IgD-negative memory B cell (primary cell): ENCODE data around the gene WDR20. TPM values are rescaled to one million over a fixed set of nuclear protein-coding genes. Genes with fewer than 3 reads are reported as not detected.

Experiments used
- H3K27ac Mint-ChIP-seq, 3 donors: one replicate each; pipeline ENCODE4 v1.8.0; 2020 to 2022; ENCODE audit warnings: mild to moderate bottlenecking in 3 of 3, mixed read lengths in 3 of 3, moderate library complexity in 1 of 3
- H3K27me3 Mint-ChIP-seq: one replicate; pipeline ENCODE4 v1.8.0; 2021; ENCODE audit warnings: mixed read lengths
- H3K36me3 Mint-ChIP-seq: one replicate; pipeline ENCODE4 v1.8.0; 2020; ENCODE audit warnings: mild to moderate bottlenecking, mixed read lengths
- H3K4me1 Mint-ChIP-seq, 3 donors: one replicate each; pipeline ENCODE4 v1.8.0; 2020 to 2022; ENCODE audit warnings: mixed read lengths in 3 of 3, mild to moderate bottlenecking in 1 of 3
- H3K4me3 Mint-ChIP-seq, 4 donors: one replicate each; pipeline ENCODE4 v1.8.0; 2020 to 2022; ENCODE audit warnings: mild to moderate bottlenecking in 4 of 4, mixed read lengths in 4 of 4, moderate library complexity in 3 of 4
- H3K9me3 Mint-ChIP-seq, 3 donors: one replicate each; pipeline ENCODE4 v1.8.0; 2020 to 2021; ENCODE audit warnings: mixed read lengths in 3 of 3, mild to moderate bottlenecking in 1 of 3
- polyA plus RNA-seq: library from polyadenylated mRNA; unstranded; fragments of 300-500 nt; fragmentation: Illumina TruSeq; gene quantifications from one replicate; pipeline ENCODE4 v1.2.3, GENCODE V29; 2021

Gene WDR20
- polyA plus RNA-seq, 1 donor from 2014 or later, result 14.9 TPM

DNA sequence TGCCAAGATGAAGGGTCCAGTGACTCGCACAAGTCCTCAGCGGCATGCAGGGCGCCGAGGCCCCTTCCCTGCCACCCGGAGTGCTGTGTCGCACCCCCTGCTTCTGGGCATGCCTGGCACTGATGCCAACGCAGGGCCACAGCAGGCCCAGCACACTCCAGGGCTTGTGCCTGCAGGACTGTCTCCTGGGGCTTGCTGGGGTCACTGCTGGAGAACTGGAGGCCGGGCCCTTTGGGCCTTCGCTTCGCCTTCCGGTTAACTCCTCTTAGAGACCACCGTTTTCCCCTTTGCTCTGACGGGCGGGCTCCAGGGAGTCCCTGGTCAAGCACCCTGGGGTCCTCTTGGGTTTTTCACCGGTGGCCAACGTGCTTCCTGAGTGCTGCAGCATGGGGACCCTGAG lies 79.6 kb downstream of the WDR20 start:
- H3K4me3 Mint-ChIP-seq, result peak overlapping the region in 2 of 4 donors; percentile 5 to 35
- peaks cover 9 to 15% (median 11%) of the 10 kb centered on the region in 3 donors for H3K4me1 Mint-ChIP-seq
- peak overlapping the region in 2 of 3 donors; percentile 29 to 59 for H3K27ac Mint-ChIP-seq
- peaks cover 1% of the 10 kb centered on the region for H3K27me3 Mint-ChIP-seq
- no peaks in the 10 kb centered on the region for H3K9me3 Mint-ChIP-seq
- H3K36me3 Mint-ChIP-seq, result peaks cover 2% of the 10 kb centered on the region

DNA sequence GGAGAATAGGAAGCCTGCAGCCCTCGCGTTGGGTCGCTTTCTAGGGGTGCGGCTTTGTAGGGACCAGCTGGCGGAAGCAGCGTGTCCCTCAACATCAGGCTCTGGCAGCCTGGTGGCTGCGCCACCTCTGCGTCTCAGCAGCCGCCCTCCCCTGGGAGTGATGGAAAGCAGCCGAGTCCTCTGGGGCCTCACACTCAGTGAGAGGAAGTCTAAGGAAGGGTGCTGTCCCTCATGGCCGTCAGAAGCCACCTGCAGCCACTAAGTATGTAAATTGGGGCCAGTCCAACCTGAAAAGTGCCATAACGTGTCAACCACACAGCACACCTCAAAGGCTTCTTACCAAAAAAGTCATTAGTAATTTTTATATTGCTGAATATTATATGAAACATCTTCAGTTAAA lies 80.3 kb downstream of the WDR20 start:
- peaks cover 2% of the 10 kb centered on the region for H3K36me3 Mint-ChIP-seq
- H3K4me1 Mint-ChIP-seq, result peaks cover 9 to 15% (median 11%) of the 10 kb centered on the region in 3 donors
- no peaks in the 10 kb centered on the region for H3K9me3 Mint-ChIP-seq
- H3K4me3 Mint-ChIP-seq, result peak overlapping the region in 1 of 4 donors; percentile 76
- peak overlapping the region in 2 of 3 donors; percentile 59 to 85 for H3K27ac Mint-ChIP-seq
- H3K27me3 Mint-ChIP-seq, result peaks cover 1% of the 10 kb centered on the region

DNA sequence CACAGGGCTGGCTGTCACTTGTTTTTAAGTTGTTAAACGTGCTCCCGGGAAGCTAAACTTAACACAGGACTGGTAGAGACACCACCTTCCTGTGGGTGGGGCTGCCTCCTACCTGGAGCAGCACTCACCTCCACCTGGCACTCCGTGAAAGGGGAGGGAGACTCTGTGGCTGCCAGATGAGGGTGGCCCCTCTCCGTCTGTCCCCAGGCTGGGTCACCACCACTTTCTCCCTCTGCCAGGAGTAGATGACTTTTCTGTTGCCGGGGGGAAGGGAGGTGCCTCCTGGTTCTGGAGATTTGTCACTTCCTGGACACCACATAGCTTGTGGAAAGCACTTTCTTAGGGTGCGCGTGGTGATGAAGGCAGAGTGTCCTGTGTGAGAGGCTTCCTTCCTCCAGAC lies 81.3 kb downstream of the WDR20 start:
- Mint-ChIP-seq H3K27me3 (peaks cover 1% of the 10 kb centered on the region), H3K27ac (no peak overlapping the region), H3K4me1 (peaks cover 9 to 15% (median 11%) of the 10 kb centered on the region in 3 donors), H3K4me3 (peak overlapping the region in 1 of 4 donors; percentile 39), H3K9me3 (no peaks in the 10 kb centered on the region), H3K36me3 (peaks cover 3% of the 10 kb centered on the region)

DNA sequence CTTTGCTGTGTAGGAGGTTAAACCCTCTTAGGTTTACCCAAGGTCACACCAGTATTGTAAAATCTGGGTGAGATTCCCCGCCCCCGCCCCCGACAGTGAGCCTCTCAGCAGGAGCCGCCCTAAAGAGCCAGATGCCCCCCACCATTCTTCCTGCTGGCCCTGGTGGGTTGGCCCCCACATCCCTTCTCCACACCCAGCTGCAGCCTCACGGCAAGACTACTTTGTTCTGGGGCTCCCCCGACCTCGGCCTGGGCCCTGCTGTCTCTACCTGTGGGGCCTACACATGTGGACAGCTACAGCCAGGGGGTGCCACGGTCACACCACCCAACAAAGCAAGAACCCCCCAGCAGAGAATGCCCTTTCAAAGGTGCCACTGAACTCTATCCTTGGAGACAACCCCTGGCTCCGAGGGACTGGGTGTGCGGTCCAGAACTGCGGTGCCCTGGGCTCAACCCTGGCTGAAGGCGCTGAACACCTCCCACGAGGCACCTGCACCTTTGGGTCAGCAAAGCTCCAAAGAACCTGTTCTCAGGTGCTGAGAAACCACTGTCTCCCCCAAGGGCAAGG lies 82.4 kb downstream of the WDR20 start:
- peaks cover 3% of the 10 kb centered on the region for H3K36me3 Mint-ChIP-seq
- H3K27ac Mint-ChIP-seq, result no peak overlapping the region
- H3K4me1 Mint-ChIP-seq, result peaks cover 9 to 15% (median 11%) of the 10 kb centered on the region in 3 donors
- peak overlapping the region in 1 of 4 donors; percentile 49 for H3K4me3 Mint-ChIP-seq
- no peaks in the 10 kb centered on the region for H3K9me3 Mint-ChIP-seq
- H3K27me3 Mint-ChIP-seq, result peaks cover 1% of the 10 kb centered on the region

DNA sequence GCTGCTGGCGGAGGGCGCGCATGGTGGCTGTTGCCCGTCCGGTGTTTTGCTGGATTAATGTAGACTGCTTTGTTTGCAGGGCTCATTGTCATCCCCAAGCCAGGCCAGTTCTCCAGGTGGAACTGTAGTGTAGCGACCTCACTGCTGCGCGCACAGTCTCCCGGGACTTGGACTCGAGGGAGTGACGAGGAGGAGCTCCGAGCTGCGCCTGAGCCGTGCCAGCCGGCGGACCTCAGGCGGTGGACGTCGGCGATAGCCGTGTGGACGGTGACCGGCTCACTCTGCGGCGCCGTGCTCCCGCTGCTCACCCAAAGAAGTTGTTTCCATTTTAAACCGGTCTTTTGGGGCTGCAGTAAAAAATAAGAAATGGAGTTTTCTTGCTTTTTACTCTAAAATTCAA lies 83.1 kb downstream of the WDR20 start:
- Mint-ChIP-seq H3K36me3 (peaks cover 3% of the 10 kb centered on the region), H3K4me3 (no peak overlapping the region), H3K9me3 (no peaks in the 10 kb centered on the region), H3K4me1 (peaks cover 9 to 12% (median 11%) of the 10 kb centered on the region in 3 donors), H3K27me3 (peaks cover 1% of the 10 kb centered on the region), H3K27ac (no peak overlapping the region)

DNA sequence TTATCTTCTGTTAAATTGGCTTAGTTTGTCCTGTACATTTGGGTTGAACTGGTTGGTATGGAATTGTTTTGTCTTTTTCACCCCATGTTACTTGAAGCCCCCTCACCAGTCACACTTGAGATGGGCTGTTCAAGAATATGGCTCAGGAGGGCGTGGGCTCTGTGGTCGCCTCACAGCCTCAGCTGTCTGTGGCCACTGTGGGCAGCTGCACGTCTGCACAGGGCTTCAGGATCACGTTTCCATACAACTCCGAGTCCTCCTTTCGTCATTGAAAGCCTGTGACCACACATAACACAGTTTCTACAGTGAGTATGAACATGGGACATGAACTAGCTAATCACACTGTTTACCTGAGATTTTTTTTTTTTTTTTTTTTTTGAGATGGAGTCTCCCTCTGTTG lies 84.0 kb downstream of the WDR20 start:
- H3K4me3 Mint-ChIP-seq, result no peak overlapping the region
- H3K36me3 Mint-ChIP-seq, result peaks cover 3% of the 10 kb centered on the region
- H3K9me3 Mint-ChIP-seq, result no peaks in the 10 kb centered on the region
- H3K27ac Mint-ChIP-seq, result no peak overlapping the region
- peaks cover 1% of the 10 kb centered on the region for H3K27me3 Mint-ChIP-seq
- peaks cover 9 to 12% (median 11%) of the 10 kb centered on the region in 3 donors for H3K4me1 Mint-ChIP-seq

DNA sequence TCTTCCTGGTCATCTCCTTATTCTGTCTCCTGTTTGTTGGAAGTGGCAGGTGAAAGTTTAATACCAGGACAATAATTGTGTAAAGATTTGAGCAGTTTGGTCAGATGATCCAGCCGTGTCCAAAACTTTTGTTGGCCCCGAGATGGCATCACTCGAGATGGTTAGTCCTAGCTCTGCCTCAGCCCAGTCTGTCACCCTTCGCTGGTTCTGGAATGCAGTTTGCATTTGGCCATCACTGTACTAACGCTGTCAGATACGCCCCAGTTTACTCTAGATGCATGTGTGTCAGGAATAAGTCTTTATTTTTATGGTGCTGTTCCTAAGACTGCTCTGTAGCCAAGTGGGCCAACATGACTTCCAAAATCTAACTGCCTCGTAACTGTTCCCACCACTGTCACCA lies 85.7 kb downstream of the WDR20 start:
- H3K9me3 Mint-ChIP-seq, result no peaks in the 10 kb centered on the region
- no peak overlapping the region for H3K27ac Mint-ChIP-seq
- H3K4me1 Mint-ChIP-seq, result peaks cover 0 to under 1% (median 0%) of the 10 kb centered on the region in 3 donors
- H3K27me3 Mint-ChIP-seq, result no peaks in the 10 kb centered on the region
- peaks cover 1% of the 10 kb centered on the region for H3K36me3 Mint-ChIP-seq
- H3K4me3 Mint-ChIP-seq, result no peak overlapping the region

DNA sequence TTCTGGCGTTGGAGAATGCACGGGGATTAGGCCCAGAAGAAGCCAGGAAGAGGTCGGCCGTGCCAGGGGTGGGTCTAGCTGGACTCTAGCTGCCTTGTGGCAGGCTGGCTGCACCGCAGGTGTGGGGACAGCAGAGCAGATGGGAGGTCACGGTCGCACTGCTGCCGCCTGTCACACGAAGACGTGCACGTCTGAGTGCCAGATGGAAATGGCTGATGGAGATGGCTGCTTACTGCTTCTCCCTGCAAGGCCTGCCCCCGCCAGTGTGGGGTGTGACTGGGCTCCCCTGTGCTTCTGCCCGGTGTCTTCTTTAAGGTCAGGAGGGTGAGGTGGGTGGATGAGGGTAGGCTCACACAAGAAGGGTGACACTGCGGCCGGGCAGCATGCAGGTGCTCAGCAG lies 86.2 kb downstream of the WDR20 start:
- H3K36me3 Mint-ChIP-seq, result peaks cover 1% of the 10 kb centered on the region
- H3K27ac Mint-ChIP-seq, result no peak overlapping the region
- H3K27me3 Mint-ChIP-seq, result no peaks in the 10 kb centered on the region
- H3K4me1 Mint-ChIP-seq, result no peaks in the 10 kb centered on the region
- H3K4me3 Mint-ChIP-seq, result no peak overlapping the region
- no peaks in the 10 kb centered on the region for H3K9me3 Mint-ChIP-seq

DNA sequence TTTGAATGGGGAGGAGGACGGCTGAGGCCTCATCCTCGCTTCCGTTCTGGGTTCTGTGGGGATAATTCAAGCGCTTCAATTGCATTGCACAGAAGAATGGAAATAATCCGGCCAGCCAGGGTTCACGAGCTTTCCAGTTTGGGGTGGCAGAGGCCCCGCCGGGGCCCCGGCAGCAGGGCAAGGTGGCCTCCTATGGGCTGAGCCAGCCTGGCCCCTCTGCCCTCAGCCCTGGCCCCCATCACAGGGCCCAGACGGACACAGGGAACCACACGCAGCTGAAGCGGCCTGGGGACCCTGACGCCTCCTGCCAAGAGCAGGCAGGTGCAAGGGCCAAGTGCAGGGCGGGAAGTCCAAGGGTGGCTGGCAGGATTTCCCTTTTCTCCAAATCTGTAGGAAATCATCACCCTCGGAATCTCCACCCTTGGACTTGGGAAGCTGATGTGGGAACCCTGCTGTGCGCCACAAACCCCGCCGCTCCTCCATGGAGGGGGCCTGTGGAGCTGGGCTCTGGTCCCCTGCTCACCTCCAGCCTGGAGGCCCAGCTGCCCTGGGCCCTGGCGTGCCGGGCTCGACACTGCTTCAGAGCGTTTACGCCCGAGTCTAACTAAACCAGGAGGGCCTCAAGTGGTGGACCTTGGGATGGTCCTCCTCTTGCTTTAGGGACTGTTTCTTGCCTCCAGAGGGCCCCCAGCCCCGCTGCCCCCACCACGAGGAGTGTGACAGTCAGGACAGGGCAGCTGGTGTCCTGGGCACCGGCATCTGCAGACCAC lies 86.8 kb downstream of the WDR20 start:
- Mint-ChIP-seq H3K4me3 (no peak overlapping the region), H3K36me3 (peaks cover 1% of the 10 kb centered on the region), H3K4me1 (no peaks in the 10 kb centered on the region), H3K27ac (no peak overlapping the region), H3K27me3 (no peaks in the 10 kb centered on the region), H3K9me3 (no peaks in the 10 kb centered on the region)

DNA sequence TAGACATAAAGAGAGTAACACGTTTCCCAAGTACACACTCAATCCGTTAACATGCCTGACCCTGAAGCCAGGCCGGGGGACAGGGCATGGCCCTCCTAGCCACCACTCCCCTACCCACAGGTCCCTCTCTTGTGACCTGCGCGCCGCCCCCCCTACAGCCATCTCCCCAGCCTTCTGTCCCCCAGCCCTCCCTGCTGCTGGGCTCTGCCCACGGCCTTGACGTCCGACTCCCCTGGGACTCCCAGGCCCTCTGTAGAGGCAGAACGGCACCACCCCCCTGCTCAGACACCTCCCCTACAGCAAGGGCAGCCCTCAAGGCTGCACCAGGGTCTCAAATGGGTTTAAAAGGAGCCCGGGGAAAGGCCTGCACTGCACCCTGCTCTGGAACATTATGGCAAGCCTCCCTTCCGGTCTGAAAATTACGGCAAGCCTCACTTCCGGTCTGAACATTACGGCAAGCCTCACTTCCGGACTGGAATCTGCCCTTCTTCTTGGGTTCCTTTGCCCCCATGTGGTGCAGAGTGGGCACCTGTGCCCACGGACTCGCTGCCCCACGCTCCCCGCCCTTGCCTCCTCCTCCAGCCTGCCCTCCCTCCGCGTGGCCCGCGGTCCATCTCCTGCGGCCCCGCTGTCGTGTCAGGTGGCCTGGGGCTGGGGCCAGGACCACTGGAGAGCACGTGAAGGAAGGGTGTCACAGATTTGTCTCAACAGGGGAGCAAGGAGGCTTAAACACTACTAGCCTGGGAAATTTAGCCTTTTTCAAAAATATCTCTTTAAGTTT lies 87.7 kb downstream of the WDR20 start:
- Mint-ChIP-seq H3K4me3 (no peak overlapping the region), H3K27ac (no peak overlapping the region), H3K36me3 (peaks cover 1% of the 10 kb centered on the region), H3K9me3 (no peaks in the 10 kb centered on the region), H3K27me3 (no peaks in the 10 kb centered on the region), H3K4me1 (no peaks in the 10 kb centered on the region)

DNA sequence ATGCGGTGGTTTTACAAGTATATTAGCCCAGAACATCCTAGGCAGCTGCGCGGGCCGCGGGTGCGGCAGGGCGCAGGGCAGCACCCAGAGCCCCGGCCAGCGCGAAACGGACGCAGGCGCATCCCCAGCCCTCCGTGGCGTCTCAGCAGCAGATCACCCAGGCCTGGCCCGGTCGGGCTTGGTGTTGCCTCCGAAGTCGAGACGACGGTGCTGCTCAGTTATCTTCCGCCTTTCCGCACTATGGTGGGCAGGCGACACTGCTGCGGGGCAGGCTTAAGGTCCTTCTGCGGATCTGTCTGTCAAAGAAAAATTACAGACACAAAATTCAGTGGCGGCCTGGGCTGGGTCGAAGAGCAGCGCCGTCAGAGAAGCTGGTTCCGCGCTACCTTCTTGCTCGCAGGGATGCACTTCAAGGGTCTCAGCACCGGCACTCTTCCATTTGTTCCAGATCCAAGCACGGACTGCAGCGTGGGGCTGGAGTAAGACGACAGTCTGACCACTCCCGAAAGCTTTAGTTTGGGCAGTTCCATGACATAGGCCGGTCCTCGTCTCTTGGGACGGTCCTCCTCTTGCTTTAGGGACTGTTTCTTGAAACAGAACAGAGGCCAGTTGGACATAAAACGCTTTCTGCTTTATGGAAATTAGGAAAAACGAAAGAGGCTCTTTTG lies 89.5 kb downstream of the WDR20 start:
- Mint-ChIP-seq H3K27me3 (no peaks in the 10 kb centered on the region), H3K9me3 (no peaks in the 10 kb centered on the region), H3K4me3 (no peak overlapping the region), H3K27ac (no peak overlapping the region), H3K4me1 (no peaks in the 10 kb centered on the region), H3K36me3 (peaks cover 1% of the 10 kb centered on the region)

DNA sequence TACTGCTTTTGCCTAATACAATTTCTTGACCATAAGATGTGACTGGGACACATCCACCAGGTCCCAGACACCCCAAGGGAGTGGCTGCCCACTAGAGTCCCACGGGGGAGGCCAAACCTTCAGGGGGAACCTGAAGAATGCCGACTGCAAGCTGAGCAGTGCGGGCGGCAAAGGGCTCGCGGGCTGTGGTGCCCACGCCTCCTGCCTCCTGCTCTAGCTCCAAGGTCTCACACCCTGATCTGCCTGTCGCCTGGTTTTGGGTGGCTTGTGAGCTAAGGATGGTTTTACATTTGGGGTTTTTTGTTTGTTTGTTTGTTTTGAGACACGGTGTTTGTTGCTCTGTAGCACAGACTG lies 90.0 kb downstream of the WDR20 start:
- H3K4me3 Mint-ChIP-seq, result no peak overlapping the region
- no peaks in the 10 kb centered on the region for H3K9me3 Mint-ChIP-seq
- no peaks in the 10 kb centered on the region for H3K4me1 Mint-ChIP-seq
- H3K27ac Mint-ChIP-seq, result no peak overlapping the region
- peaks cover 1% of the 10 kb centered on the region for H3K36me3 Mint-ChIP-seq
- no peaks in the 10 kb centered on the region for H3K27me3 Mint-ChIP-seq

DNA sequence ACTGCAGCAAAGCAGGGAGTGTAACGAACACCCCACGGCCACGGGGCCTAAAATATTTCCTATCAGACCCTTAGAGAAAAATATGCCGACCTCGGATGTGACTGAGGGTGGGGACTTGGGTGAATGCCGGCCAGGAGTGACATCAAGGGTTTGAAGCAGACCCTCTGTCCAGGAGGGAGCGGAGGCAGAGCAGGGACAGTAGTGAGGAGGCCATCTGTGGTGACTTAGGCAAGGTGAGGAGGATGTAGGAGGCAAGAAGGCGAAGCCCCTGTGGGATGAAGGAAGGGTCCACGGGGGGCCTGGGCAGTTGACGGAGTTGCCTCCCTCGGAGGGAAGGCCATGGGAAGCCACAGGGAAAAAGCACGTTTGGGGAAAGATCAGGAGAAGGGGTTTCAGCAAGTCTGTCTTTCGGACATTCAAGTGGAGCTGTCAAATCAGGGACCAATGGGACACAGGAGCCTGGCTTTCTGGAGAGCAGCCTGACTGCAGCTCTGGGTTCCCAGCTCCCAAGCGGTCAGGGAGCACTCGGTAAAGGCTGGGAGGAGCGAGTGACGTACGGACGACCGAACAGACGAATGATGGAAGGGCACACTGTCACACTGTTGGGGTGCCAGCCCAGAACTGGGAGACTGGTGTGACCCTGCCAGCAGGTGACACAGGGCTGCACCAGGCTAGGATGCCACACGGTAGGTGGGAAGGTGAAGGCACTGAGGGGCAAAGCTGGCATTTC lies 90.9 kb downstream of the WDR20 start:
- Mint-ChIP-seq H3K4me3 (no peak overlapping the region), H3K9me3 (no peaks in the 10 kb centered on the region), H3K36me3 (peaks cover 1% of the 10 kb centered on the region), H3K27me3 (no peaks in the 10 kb centered on the region), H3K27ac (no peak overlapping the region), H3K4me1 (no peaks in the 10 kb centered on the region)

DNA sequence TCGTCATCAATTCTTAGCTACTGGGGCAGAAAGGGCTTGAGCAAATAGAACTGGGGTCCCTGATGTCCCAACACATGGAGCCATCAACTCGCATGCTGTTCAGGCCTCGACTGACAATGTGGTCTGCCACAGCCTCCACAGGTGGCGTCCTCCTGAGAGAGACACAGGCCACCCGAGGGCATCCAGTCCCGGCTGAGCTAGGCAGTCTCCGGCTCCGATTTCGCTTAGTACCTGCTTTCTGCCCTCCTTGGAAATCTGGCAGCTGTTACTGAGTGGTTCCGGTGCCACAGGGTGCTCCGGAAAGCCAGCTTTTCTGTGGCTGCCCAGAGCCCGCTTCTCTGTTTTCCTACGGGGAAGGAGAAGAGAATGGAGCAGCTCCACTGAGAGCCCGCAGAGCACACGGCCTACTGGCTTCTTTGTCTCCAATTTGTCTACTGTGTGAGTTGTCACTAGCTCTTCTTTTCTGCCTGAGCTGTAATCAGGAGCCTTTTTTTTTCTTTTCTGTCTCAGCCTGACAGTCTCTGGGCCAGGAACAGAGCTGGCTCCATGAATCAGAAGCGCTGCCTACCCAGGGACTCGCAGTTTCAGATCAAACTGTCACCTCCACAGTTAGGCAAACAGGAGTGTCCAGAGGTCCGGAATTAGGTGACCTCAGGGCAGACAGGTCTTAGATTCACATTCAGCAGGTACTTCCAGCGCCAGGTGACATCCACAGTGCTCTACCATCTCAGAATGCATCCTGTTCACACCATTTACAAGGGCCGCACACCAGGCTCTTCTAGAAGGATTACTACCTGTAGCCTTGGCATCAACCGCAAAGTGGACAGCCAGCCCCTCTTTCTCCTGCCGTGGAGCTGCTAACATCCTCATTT lies 92.0 kb downstream of the WDR20 start:
- Mint-ChIP-seq H3K36me3 (no peaks in the 10 kb centered on the region), H3K9me3 (no peaks in the 10 kb centered on the region), H3K27ac (no peak overlapping the region), H3K4me3 (no peak overlapping the region), H3K4me1 (no peaks in the 10 kb centered on the region), H3K27me3 (no peaks in the 10 kb centered on the region)
